Eye (tissue), 1 donor: Measurements from ENCODE around the gene CNR2.
A peak's percentile ranks its signal among the peaks of the same experiment; 100 is the strongest.
"Not testable (repeated sequence)": the region's sequence is repeated elsewhere in the genome, so short reads cannot be mapped to it uniquely, and the experiment has no call there.

ENCODE experiments used
- DNase-seq: peaks from one replicate; pipeline ENCODE4 v3.0.0-alpha.2; 2015

CNR2 gene

DNA sequence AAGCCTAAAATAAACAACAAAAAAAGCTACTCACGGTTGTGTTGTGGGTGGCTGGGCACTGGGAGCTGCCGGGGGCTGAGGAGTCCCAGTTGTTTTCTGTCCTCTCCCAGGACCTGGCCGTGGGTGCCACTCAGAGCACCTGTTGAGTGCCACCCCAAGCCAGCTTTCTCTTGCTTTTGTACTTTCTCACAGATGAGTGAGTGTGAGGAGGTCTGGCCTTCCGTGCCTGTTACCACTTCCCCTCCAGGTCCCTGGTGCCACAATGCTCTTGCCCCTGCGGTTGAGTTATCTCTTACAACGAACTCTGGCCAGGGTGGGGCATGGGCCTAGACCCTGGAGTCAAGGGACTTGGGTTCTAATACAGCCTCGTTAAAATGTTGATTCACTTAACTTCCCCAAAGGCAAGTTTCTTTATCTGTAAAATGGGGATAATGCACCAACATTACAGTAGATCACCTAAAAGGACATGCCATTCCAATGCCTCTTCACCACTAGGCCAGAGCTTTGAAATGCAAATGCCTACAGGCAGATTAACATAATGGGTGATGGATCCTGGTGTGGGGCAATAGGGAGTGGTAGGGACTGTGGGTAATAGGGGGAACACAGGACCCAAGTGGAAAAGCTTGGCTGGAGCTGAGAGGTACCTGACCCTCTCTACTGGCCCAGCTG is at the start of gene CNR2:
CNR2 (minus strand) TSS at position 151 of the 669 bp plus-strand sequence. CDS start 37,745 bp downstream, outside the sequence.
- no peak for DNase-seq

GRCh38 chr1:23960291-23961020 is 47.3 kb upstream of the CNR2 start:
- DNase-seq = no peak

- DNase-seq = peak; percentile 98
Observed at GRCh38 chr1:23959461-23960290, 46.5 kb upstream of the CNR2 start, which contains the start of gene PNRC2. Gene PNRC2 (plus strand): TSS chr1:23959828. CDS start chr1:23961458, 1,630 bp downstream.

DNA sequence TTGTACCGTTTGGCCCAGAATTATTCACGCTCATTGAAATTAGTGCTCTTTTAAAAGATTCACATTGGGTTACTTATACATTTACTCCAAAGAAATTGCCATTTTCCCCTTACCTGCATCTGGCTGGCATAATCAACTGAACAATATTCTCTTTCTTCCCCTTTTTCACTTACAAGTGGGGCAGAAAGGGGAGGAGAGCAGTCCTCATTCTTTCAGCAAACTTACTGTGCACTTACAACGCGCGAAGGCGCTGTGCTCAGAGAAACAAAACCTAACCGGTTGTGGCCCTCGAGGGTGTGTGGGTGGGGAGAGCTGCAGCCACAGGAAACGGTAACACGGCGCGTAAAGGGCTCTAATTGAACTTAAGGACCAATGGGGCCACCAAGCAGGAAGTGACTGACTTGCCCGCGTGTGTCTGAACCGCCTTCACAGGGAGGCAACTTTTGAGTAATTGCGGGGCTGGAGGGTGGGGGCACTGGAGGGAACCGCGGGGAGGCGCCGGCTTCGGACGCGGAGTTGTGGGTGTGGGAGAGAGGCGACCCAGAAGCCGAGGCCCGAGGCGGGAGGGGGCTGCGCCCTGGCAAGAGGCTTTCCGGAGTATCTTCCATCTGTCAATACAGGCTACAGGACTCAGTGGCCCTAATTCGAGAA is 45.8 kb upstream of the CNR2 start:
- peak; percentile 91 for DNase-seq

DNA sequence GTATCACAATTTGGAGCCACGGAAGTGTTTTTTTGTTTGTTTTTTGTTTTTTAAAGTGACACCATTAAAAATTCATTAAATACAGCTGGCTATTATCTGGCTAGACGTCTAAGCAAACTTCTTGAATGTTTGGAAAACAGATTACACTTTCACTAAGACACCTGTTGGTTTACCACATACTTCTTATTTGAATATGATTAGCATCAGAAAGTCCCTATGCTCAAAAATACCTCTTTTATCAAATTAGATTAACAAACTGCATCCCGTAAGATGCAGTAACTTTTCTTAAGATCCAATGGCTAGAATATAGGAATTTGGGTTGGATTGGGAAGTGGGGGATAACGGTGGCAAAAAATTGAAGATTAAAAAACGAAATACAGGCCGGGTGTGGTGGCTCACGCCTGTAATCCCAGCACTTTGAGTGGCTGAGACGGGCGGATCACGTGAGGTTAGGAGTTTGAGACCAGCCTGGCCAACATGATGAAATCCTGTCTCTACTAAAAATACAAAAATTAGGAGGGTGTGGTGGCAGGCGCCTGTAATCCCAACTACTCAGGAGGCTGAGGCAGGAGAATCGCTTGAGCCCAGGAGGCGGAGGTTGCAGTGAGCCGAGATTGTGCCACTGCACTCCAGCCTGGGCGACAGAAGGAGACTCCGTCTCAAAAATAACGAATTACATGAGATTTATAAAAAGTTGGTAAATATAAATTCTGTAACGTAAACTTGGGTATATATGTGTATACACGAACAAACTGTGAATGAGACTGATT is 45.1 kb upstream of the CNR2 start:
- not testable (repeated sequence) for DNase-seq

DNA sequence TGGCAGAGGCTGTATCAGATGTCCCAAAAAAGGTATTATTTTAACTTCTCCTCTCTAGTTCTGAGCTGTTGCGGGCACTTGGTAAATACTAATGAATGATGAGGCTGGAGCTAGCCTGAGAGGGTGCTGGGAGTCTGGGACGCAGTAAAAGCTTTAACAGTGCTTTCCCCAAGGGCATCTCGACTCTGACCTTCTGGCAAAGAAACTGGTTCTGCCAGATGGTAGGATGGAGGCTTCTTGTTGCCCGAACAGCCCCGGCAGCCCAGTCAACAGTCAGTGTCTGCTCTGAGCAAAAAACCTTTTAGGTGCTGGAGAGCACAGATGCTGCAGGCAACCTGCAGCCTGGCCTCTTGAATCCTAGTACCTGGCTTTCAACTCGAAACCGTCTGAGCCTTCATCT is 43.9 kb upstream of the CNR2 start:
- no peak for DNase-seq

- DNase-seq = no peak
Observed at GRCh38 chr1:23953020-23953419, 39.9 kb upstream of the CNR2 start.

DNA sequence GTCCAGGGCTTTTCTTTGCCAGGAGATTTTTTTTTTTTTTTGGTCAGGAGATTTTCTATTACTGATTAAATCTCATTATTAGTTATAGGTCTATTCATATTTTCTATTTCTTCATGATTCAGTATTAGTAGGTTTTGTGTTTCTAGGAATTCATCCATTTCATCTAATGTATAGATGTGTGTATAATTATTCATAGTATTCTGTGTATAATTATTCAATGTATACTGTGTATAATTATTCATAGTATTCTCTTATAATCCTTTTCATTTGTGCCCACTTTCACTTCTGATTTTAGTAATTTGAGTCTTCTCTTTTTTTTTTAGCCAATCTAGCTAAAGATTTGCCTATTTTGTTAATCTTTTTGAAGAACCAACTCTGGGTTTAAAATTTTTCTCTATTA is 34.2 kb upstream of the CNR2 start:
- DNase-seq = no peak

- DNase-seq = peak; percentile 22
Observed at GRCh38 chr1:23936481-23937176, 23.5 kb upstream of the CNR2 start.

- peak; percentile 27 for DNase-seq
Observed at GRCh38 chr1:23931491-23931880, 18.3 kb upstream of the CNR2 start.

DNA sequence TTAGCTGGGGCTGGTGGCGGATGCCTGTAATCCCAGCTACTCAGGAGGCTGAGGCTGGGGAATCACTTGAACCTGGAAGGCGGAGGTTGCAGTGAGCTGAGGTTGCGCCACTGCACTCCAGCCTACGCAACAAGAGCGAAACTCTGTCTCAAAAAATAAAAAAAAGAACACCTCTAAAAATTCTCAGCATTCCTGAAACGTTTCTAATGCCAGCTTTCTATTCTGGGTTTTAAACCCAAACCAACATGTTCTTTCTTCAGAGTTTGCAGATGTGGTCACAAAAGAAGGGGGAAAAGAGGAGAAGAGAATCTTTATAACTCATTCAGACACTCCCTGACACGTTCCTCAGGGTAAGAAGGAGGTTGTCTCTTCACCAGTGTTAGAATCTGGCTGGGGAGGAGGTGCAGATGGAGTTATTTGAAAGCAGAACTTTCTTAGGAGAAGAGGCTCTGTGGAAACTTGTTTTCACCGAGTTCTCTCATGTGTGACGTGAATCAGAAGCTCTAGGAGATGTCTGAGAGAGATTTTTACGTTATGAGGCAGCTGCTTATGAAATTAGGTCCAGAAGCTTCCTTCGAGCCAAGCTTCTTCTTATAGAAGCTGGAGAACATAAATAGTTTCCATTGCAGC is 17.8 kb upstream of the CNR2 start:
- peak; percentile 50 for DNase-seq

- no peak for DNase-seq
Observed at GRCh38 chr1:23930270-23930669, 17.1 kb upstream of the CNR2 start.

DNA sequence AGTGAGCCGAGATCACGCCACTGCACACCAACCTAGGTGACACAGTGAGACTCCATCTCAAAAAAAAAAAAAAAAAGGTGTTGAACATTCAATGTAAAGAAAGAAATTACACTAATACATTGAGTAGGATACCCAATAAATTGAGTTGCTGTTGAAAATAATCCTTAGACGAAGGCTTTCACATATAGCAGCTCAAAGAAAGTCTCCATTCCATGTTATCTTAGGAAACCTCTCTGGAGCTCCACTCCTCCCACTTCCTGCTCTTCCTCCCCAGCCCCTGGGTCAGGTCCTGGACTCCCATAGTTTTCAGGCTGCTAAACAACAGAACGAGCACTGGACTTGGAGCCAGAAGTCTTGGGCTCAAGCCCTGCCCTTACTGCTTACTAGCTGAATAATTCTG is 15.6 kb upstream of the CNR2 start:
- DNase-seq = no peak

DNA sequence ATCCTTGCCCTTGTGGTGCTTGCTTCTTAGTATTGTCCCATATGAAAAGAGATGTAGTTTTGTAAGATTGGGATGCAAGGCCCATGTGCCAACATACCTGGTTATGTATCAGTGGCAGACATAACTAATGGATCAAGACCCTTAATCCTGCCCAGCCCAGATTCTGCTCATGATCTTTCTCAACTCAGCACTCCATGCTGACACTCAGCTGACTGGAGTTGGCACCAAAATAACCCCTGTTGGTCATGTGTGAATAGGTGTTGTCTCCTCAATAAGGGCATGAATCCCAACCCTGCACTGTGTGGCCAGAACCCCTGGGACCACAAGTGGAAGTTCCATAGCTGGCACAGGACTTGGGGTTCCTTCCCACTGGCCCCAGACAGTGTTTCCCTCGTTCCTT is 13.9 kb upstream of the CNR2 start:
- DNase-seq = no peak

- DNase-seq = no peak
Observed at GRCh38 chr1:23925279-23925678, 12.1 kb upstream of the CNR2 start.

DNA sequence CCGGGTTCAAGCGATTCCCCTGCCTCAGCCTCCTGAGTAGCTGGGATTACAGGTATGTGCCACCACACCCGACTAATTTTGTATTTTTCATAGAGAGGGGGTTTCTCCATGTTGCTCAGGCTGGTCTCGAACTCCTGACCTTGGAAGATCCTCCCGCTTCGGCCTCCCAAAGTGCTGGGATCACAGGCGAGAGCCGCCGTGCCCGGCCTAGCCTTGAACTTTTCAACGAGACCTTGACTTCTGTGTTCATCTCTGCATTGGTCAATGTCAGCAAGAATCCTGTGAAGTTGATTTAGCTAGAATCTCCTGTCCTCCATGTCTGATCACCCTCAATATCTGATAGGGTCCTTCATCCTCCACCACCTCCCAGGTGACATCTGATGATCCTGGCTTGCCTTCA is 11.4 kb upstream of the CNR2 start:
- no peak for DNase-seq

GRCh38 chr1:23923592-23924499 is 10.7 kb upstream of the CNR2 start:
- DNase-seq = no peak

GRCh38 chr1:23922321-23922943 is 9.3 kb upstream of the CNR2 start:
- no peak for DNase-seq
